Muscle layer of duodenum (tissue), 2 donors: ENCODE results near the gene RSBN1.

Experiments used
- H3K27ac ChIP-seq: one replicate; pipeline ENCODE4 v1.7.0; 2013; ENCODE audit warnings: mild to moderate bottlenecking, low read length
- H3K27me3 ChIP-seq: one replicate; pipeline ENCODE4 v1.7.0; 2013; ENCODE audit warnings: low read depth, mild to moderate bottlenecking, control low read depth, low read length
- H3K36me3 ChIP-seq, 2 donors: one replicate each; pipeline ENCODE4 v1.7.0; 2013; ENCODE audit warnings: low read length in 2 of 2, control low read depth in 1 of 2, mild to moderate bottlenecking in 1 of 2; ENCODE audit not compliant: insufficient read depth in 2 of 2, control insufficient read depth in 1 of 2
- H3K4me1 ChIP-seq, 2 donors: one replicate each; pipeline ENCODE4 v1.7.0; 2013; ENCODE audit warnings: low read length in 2 of 2, mild to moderate bottlenecking in 2 of 2, control low read depth in 1 of 2, moderate library complexity in 1 of 2; ENCODE audit not compliant: insufficient read depth in 2 of 2, control insufficient read depth in 1 of 2
- H3K4me3 ChIP-seq, 2 donors: one replicate each; pipeline ENCODE4 v1.7.0; 2013; ENCODE audit warnings: low read length in 2 of 2, low read depth in 1 of 2, mild to moderate bottlenecking in 1 of 2
- H3K9me3 ChIP-seq, 2 donors: one replicate each; pipeline ENCODE4 v1.7.0; 2013; ENCODE audit warnings: low read length in 2 of 2, control low read depth in 1 of 2, mild to moderate bottlenecking in 1 of 2; ENCODE audit not compliant: control insufficient read depth in 1 of 2
- donor health status: healthy.

RSBN1 gene

GRCh38 chr1:113811156-113811887 is 954 bp downstream of the RSBN1 start:
- peak overlapping the region; percentile 93 for H3K27ac ChIP-seq
- H3K4me1 ChIP-seq: peaks cover 17 to 20% of the 10 kb centered on the region in 2 donors
- no peaks in the 10 kb centered on the region for H3K27me3 ChIP-seq
- peak overlapping the region; percentile 77 to 97 for H3K4me3 ChIP-seq
- peaks cover 0 to 4% of the 10 kb centered on the region in 2 donors for H3K36me3 ChIP-seq
- H3K9me3 ChIP-seq: no peaks in the 10 kb centered on the region

GRCh38 chr1:113809670-113810602 is 2.3 kb downstream of the RSBN1 start:
- no peaks in the 10 kb centered on the region for H3K9me3 ChIP-seq
- H3K4me1 ChIP-seq: peaks cover 20 to 25% of the 10 kb centered on the region in 2 donors
- H3K27ac ChIP-seq: peak overlapping the region; percentile 65
- H3K4me3 ChIP-seq: peak overlapping the region; percentile 77 to 97
- H3K27me3 ChIP-seq: no peaks in the 10 kb centered on the region
- H3K36me3 ChIP-seq: peaks cover 0 to 4% of the 10 kb centered on the region in 2 donors

GRCh38 chr1:113808450-113809195 is 3.7 kb downstream of the RSBN1 start:
- Histone ChIP-seq H3K27ac (peak overlapping the region; percentile 33), H3K4me3 (no peak overlapping the region), H3K9me3 (no peaks in the 10 kb centered on the region), H3K27me3 (no peaks in the 10 kb centered on the region), H3K4me1 (peaks cover 20 to 38% of the 10 kb centered on the region in 2 donors), H3K36me3 (peaks cover 0 to 4% of the 10 kb centered on the region in 2 donors)

GRCh38 chr1:113805639-113806038 is 6.6 kb downstream of the RSBN1 start:
- Histone ChIP-seq H3K36me3 (peaks cover 0 to 4% of the 10 kb centered on the region in 2 donors), H3K4me1 (peaks cover 20 to 53% of the 10 kb centered on the region in 2 donors), H3K27ac (no peak overlapping the region), H3K27me3 (no peaks in the 10 kb centered on the region), H3K9me3 (no peaks in the 10 kb centered on the region), H3K4me3 (no peak overlapping the region)

- H3K4me1 ChIP-seq: peaks cover 19 to 54% of the 10 kb centered on the region in 2 donors
- no peak overlapping the region for H3K4me3 ChIP-seq
- no peak overlapping the region for H3K27ac ChIP-seq
- H3K36me3 ChIP-seq: peaks cover 0 to 4% of the 10 kb centered on the region in 2 donors
- no peaks in the 10 kb centered on the region for H3K9me3 ChIP-seq
- no peaks in the 10 kb centered on the region for H3K27me3 ChIP-seq
Measured at GRCh38 chr1:113805256-113805531, 7.1 kb downstream of the RSBN1 start.

- H3K4me3 ChIP-seq: no peak overlapping the region
- peaks cover 0 to 4% of the 10 kb centered on the region in 2 donors for H3K36me3 ChIP-seq
- H3K4me1 ChIP-seq: peaks cover 14 to 51% of the 10 kb centered on the region in 2 donors
- no peak overlapping the region for H3K27ac ChIP-seq
- no peaks in the 10 kb centered on the region for H3K9me3 ChIP-seq
- no peaks in the 10 kb centered on the region for H3K27me3 ChIP-seq
Measured at GRCh38 chr1:113804421-113805255, 7.6 kb downstream of the RSBN1 start.

- H3K4me1 ChIP-seq: peaks cover 5 to 48% of the 10 kb centered on the region in 2 donors
- no peak overlapping the region for H3K4me3 ChIP-seq
Measured at GRCh38 chr1:113802367-113803007, 9.8 kb downstream of the RSBN1 start.

GRCh38 chr1:113800487-113800886 is 11.8 kb downstream of the RSBN1 start:
- peaks cover 4 to 47% of the 10 kb centered on the region in 2 donors for H3K4me1 ChIP-seq
- no peak overlapping the region for H3K4me3 ChIP-seq
- H3K36me3 ChIP-seq: peaks cover 9 to 11% of the 10 kb centered on the region in 2 donors
- no peak overlapping the region for H3K27ac ChIP-seq
- no peaks in the 10 kb centered on the region for H3K9me3 ChIP-seq
- no peaks in the 10 kb centered on the region for H3K27me3 ChIP-seq

More at GRCh38 chr1:113802367-113803007, 9.8 kb downstream of the RSBN1 start:
- no peaks in the 10 kb centered on the region for H3K27me3 ChIP-seq
- H3K9me3 ChIP-seq: no peaks in the 10 kb centered on the region
- no peak overlapping the region for H3K27ac ChIP-seq
- no peaks in the 10 kb centered on the region for H3K36me3 ChIP-seq

GRCh38 chr1:113797472-113797871 is 14.8 kb downstream of the RSBN1 start:
- Histone ChIP-seq H3K36me3 (peaks cover 9 to 17% of the 10 kb centered on the region in 2 donors), H3K4me3 (no peak overlapping the region), H3K9me3 (no peaks in the 10 kb centered on the region), H3K27me3 (no peaks in the 10 kb centered on the region), H3K4me1 (peaks cover 2 to 30% of the 10 kb centered on the region in 2 donors), H3K27ac (no peak overlapping the region)
